ENCODE data around the gene TMPRSS11B. TPM values are rescaled to one million over a fixed set of nuclear protein-coding genes. Genes with fewer than 3 reads are reported as not detected.
"Not testable (repeated sequence)": the region's sequence is repeated elsewhere in the genome, so short reads cannot be mapped to it uniquely, and the experiment has no call there.

The TMPRSS11B gene
- total RNA-seq, 1 donor from 2014 or later, result not detected

DNA sequence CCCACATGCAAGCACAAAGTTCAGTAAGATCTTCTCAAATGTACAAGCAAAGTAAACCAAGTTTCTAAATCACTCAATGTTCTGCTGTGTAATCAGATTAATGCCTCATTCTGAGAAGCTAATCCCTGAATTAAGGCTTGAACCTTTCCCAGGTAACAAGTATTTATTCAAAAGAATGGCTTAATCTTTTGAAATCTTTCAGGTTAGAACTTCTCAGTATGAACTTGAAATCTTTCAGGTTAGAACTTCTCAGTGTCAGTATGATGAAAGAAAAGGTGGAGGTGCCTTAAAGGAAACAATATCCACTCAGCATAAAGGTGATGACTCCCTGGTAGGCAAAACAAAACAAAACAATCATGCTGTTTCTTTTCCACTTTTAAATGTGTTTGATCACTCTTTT lies 29.0 kb downstream of the TMPRSS11B start:
- Histone ChIP-seq H3K36me3 (no peaks in the 10 kb centered on the region), H3K27ac (no peak overlapping the region), H3K4me3 (no peak overlapping the region), H3K4me1 (no peaks in the 10 kb centered on the region), H3K9me3 (no peaks in the 10 kb centered on the region), H3K27me3 (no peaks in the 10 kb centered on the region)
- no peak for DNase-seq (ENCODE audit: low spot score in 2 of 2)
- no peak for TF ChIP-seq CTCF (IDR thresholded peaks at IDR 0.05)
- intact Hi-C loops (cut with DNase I), result no loop called here

DNA sequence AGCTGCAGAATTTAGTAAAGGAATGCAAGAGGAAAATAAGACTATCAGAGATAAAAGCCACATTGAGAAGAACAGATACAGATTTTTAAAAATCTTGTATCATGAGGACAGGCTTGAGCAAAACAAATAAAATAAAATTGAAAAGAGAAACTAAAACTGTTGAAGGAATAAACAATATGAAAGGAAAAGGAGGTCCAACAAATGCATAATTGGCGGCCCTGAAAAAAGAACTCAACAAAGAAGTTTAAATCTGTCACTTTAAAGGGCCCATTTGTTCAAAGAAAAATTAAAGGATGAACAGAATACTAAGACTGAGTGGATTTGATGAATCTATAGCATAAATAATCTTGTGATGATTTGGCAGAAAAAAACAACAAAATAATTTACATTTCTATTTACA lies 36.5 kb downstream of the TMPRSS11B start:
- no peak overlapping the region for H3K4me3 ChIP-seq
- intact Hi-C loops (cut with DNase I), result no loop called here
- no peaks in the 10 kb centered on the region for H3K36me3 ChIP-seq
- DNase-seq (ENCODE audit: low spot score in 2 of 2), result no peak
- no peaks in the 10 kb centered on the region for H3K27me3 ChIP-seq
- no peak overlapping the region for H3K27ac ChIP-seq
- no peaks in the 10 kb centered on the region for H3K4me1 ChIP-seq
- no peaks in the 10 kb centered on the region for H3K9me3 ChIP-seq
- TF ChIP-seq CTCF (IDR thresholded peaks at IDR 0.05), result no peak

- H3K27ac ChIP-seq; H3K4me1 ChIP-seq; H3K27me3 ChIP-seq; H3K36me3 ChIP-seq; H3K9me3 ChIP-seq; intact Hi-C loops (cut with DNase I); DNase-seq (ENCODE audit: low spot score in 2 of 2); H3K4me3 ChIP-seq: not testable (repeated sequence)
Observed at GRCh38 chr4:68194305-68194704, 51.2 kb downstream of the TMPRSS11B start.

GRCh38 chr4:68193194-68193593 lies 52.3 kb downstream of the TMPRSS11B start:
- H3K36me3 ChIP-seq, result no peaks in the 10 kb centered on the region
- no peak overlapping the region for H3K4me3 ChIP-seq
- no peak for DNase-seq (ENCODE audit: low spot score in 2 of 2)
- intact Hi-C loops (cut with DNase I), result no loop called here
- H3K4me1 ChIP-seq, result no peaks in the 10 kb centered on the region
- TF ChIP-seq CTCF (IDR thresholded peaks at IDR 0.05), result no peak
- no peaks in the 10 kb centered on the region for H3K9me3 ChIP-seq
- no peaks in the 10 kb centered on the region for H3K27me3 ChIP-seq
- no peak overlapping the region for H3K27ac ChIP-seq

- Histone ChIP-seq H3K4me3 (no peak overlapping the region), H3K36me3 (no peaks in the 10 kb centered on the region), H3K27me3 (no peaks in the 10 kb centered on the region), H3K27ac (no peak overlapping the region), H3K9me3 (no peaks in the 10 kb centered on the region), H3K4me1 (no peaks in the 10 kb centered on the region)
- DNase-seq (ENCODE audit: low spot score in 2 of 2), result no peak
- intact Hi-C loops (cut with DNase I), result no loop called here
- no peak for TF ChIP-seq CTCF (IDR thresholded peaks at IDR 0.05)
Observed at GRCh38 chr4:68187145-68187544, 58.3 kb downstream of the TMPRSS11B start.

DNA sequence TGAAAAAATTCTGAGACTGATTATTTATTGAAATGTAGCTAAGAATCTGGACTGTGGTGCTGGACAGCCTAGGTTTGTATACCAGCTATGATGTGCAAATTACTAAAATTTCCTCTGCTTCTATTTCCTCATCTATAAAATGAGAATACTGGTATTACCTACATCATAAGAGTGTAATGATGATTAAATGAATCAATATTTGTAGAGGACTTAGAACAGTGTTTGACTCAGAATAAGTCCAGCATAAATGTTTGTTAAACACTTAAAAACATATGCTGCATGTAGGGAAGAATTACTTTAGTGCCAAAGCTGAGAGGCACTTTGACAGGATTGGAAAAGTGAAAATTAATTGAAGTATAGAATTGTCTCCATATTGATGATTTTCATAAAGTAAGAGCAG lies 60.6 kb downstream of the TMPRSS11B start:
- no peaks in the 10 kb centered on the region for H3K27me3 ChIP-seq
- no peak overlapping the region for H3K27ac ChIP-seq
- no peak for TF ChIP-seq CTCF (IDR thresholded peaks at IDR 0.05)
- no peak for DNase-seq (ENCODE audit: low spot score in 2 of 2)
- intact Hi-C loops (cut with DNase I), result no loop called here
- no peaks in the 10 kb centered on the region for H3K9me3 ChIP-seq
- H3K4me1 ChIP-seq, result no peaks in the 10 kb centered on the region
- no peak overlapping the region for H3K4me3 ChIP-seq
- no peaks in the 10 kb centered on the region for H3K36me3 ChIP-seq
